HG03045 (cell line): ENCODE results near the gene VCL.
"Not testable (repeated sequence)": the region's sequence is repeated elsewhere in the genome, so short reads cannot be mapped to it uniquely, and the experiment has no call there.

Experiments used
- ATAC-seq: cut with Tn5 transposase; IDR thresholded peaks from one replicate; pipeline ENCODE4 v1.9.1; 2021; ENCODE audit warnings: mild to moderate bottlenecking, moderate library complexity; ENCODE audit not compliant: unreplicated experiment

VCL gene

DNA sequence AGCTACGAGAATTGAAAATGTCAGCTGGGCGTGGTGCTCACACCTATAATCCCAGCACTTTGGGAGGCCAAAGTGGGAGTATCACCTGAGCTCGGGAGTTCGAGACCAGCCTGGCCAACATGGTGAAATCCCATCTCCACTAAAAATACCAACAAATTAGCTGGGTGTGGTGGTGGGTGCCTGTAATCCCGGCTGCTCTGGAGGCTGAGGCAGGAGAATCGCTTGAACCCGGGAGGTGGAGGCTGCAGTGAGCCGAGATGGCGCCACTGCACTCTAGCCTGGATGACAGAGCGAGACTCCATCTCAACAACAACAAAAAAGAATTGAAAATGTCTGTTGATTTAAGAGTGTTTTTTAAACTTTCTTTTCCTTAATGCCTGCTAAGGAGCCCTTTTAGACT is 149.1 kb downstream of the VCL start:
- not testable (repeated sequence) for ATAC-seq

DNA sequence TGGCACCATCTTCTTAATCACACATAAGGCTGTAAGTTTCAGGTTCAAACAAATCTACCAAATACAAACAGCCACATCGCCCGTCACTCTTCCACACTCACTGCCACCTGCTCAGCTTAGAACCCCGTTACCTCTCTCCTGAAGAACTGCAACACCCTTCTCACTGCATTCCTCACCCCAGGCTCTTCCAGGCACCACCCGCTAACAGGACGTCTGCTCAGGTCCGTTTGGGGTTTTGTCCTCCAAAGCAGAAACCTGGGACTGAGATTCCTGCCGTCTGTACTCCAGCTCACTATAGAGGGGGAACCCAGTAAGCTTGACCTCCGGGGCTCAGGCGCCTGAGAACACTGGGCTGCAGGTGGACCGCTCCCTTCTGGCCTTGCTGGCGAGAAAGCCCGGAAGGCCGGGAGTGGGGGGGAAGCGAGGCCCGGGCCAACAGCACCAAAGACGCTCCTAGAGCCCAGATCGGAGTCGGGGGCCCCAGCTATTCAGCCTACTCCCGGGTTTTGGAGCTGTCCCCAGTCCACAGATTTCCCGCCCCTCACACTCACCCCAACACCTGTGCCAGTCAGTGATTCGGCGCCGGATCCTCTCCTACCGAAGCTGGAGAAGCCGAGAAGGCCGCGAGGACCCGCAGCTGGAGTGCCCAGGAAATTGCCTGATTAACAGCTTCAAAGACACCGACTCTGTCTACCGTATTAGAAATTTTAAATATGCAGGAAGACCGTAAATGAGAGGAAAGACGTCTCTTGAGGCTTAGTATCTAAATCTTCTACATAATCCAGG is 152.5 kb downstream of the VCL start, which contains the start of gene AP3M1:
AP3M1 (minus strand) TSS at position 625 of the 786 bp plus-strand sequence. CDS start 12,449 bp downstream, outside the sequence.
- ATAC-seq, result peak; percentile 32

DNA sequence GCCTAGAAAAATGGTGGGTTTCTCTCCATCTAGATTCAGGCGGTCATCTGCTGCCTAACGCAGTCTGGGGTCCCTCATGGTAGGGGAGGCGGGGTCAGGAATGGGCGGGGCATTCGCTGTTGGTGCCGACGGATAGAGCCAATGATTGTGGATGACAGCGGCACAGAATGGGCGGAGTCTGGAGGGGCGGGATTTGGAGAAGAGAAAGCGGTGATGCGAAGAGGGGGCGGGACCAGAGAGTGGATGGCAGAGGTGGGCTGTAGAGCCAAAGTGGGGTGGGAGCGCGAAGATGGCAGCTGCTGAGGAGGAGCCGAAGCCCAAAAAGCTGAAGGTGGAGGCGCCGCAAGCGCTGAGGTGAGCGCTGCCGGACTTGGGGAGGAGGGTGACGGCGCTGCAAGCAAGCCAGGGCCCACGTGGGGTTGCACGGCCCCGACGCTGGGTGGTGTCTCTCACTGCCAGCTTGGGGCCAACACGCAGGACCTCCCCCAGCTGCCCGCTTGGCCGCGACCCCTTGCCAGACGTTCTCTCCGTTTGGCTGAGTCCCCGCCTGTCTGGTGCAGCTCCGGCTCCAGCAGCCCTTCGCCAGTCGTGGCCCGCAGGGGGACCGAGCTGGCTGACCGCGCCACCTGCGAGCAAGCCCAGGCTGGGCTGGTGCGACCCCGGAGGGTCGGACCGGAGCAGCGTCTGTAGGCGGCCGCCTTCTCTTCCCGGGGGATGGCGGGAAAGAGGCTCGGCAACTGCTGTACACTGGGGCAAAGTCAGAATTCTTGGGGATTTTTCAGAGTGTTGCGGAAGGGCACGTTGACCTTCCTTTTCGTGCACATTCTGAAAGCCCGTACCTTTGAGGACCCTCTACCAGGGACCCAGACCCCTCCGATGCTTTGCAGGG is 153.3 kb downstream of the VCL start, which contains the start of gene ADK:
ADK (plus strand) TSS at position 232 of the 889 bp plus-strand sequence; CDS start at position 290, 58 bp downstream.
- ATAC-seq, result peak; percentile 79

DNA sequence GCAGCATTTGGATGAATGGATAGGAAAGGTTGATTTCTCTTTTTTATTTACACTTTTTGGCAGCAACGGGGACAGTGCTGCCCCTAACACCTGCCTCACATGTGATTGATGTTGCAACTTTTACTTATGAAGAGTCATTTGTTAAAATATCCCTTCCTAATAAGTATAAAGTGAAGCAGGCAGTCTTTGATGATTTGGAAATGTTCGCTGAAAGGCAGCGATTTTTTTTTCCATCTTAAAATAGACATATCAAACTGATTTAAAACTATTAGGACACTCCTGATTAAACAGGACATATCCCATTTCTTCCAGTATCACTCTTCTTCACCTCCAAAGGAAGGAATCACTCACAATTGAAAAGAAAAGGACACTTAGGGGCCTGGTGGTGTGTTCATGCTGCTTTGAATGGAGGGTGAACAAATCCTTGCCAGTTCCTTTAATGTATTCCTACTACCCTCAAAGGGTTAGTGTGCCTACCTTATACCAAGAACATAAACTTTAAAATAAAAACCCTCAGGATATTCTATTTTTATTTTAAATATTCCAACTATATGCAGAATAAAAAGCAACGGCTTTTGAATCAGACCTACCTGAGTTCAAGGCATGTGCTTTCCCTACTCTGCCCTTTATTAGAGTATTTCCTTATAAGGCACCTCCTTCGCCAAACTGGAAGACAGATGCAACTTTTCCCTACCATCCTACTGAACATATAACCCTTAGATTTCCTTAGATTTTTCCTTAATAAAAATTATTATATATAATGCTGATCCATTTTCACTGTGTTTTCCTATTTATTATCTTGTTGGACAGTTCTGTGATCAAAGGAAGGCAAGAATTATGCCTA is 154.2 kb downstream of the VCL start:
- ATAC-seq, result no peak

DNA sequence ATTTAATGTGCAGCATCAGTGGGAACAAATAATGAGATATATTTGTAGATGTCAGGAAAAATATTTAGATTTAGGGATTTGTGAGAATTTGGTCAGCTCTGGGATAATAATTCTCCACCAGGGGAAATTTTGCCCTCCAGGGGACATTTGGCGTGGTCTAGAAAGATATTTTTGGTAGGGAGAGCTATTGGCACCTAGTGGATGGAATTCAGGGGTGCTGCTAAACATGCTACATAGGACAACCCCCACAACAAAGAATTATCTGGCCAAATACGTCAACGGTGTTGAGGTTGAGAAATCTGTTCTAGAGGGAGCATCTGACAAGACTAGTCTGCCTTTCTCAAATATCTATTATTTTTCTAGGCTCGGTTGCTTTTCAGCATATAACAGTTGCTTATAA is 155.2 kb downstream of the VCL start:
- ATAC-seq, result no peak

DNA sequence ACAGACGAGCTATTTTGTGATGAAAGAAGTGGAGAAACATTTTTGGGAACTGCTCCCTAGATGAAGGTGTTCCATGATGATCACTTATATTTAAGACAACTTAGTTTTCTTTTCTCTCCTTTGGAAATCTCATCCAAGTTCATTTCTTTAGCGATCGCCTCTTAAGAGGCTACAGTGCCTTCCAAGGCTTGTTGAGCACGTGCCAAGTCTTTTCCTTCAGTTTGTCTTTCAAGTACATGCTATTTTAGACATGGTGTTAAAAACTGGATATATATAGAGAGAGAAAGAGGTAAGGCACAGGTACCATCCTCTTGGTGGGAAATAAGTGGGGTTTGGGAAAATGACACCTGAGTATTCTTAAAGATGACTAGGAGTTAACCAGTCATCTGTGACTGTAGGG is 155.8 kb downstream of the VCL start:
- no peak for ATAC-seq

DNA sequence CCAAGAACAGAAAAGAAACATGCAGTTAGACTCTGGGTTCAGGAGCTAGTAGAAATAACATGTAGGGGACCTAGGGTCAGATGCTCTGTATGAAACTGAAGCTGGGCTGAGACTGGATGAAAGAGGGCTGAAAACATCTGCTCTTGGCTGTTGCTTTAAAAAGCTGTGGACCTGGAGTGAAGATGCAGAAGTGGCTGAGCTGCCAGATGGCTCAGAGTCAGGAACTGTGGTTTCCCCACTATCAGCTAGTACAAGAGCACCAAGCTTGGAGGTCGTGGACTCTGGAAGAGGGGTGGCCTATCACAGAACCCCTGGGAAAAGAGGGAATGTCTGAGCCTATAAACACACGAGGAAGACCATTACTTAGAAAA is 159.0 kb downstream of the VCL start:
- peak; percentile 49 for ATAC-seq

DNA sequence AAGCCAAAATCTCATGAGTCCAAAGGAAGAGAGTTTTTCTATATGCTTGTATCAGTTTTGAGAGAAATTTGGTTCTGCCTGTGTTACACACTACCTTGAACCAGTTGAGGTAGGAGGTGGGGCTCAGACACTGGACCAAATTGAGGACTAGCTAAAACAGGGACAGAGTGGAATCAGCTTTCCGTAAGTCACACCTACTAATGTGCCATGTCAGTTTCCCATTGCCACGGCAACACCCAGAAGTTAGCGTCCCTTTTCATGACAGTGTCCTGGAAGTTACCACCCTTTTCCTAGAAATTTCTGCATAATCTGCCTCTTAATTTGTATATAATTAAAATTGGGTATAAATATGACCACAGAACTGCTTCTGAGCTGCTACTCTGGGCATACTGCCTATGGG is 162.1 kb downstream of the VCL start:
- no peak for ATAC-seq

DNA sequence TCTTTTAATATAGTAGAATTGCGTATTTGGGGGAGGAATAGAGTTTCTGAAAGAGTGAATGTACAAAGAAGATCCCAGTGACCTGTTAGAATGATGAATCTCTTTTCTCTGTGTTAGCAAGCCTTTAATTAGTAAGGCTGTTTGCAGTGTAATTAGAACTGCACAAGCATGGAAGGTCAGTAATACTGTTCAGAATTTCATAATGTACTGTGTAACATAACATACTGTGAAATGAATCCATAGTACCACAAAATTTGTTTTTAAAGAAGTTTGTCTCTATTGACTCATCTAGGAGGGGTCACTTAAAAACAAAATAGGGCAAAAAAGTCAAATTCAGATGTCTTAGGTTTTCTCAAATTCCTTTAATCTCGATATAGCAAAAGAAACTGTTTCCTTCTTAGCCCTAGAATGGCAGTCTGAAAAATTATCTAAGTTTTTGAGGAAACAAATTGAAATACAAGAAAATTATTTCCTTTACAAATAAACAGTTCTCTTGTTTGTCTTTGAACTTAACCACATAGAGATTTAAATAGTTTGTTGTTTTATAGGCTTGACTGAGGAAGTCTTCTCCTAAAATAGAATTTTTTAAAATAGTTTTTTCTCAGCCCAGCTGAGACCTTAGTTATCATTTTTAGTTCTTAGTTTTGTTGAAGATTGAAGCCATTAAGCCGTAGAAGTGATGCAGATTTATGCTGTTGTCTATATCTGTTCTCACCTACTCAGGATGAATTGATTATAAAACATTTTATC is 165.6 kb downstream of the VCL start:
- ATAC-seq, result no peak

DNA sequence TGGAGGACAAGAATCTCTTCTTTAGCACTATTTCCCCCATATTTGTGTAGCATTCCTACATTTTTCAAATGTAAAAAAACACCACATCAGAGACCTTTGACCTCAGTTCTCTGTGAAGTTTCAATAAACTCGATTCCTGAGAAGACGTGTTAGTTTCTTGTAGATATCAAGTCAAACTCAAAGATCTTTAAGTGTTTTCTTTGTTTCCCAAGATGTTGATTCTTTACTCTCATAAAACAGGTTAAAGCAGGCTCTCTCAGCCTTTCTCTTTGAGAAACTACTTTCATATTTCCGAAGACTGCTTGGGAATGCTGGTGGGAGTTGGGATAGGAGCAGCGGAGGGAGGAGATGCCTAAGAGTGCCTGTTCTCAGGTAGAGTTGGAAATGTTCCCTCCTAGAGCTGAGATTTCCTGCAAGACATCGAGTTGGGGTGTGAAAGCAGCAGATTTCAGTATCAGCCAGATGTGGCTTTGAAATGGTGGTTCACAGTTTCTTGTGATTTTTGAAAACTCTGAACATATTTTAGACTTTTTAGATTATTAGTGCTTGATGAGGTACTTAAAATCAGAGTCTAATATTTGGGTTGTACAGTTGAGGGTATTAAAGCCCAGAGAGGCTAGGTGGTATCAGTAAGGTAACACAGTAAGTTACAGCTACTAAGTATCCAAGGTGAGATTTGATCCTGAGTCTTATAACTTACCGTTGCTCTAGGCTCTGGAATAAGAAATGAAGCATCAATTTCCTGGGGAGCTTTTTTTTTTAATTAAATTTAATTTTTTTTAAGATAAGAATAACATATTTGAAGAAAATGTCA is 167.0 kb downstream of the VCL start:
- no peak for ATAC-seq

DNA sequence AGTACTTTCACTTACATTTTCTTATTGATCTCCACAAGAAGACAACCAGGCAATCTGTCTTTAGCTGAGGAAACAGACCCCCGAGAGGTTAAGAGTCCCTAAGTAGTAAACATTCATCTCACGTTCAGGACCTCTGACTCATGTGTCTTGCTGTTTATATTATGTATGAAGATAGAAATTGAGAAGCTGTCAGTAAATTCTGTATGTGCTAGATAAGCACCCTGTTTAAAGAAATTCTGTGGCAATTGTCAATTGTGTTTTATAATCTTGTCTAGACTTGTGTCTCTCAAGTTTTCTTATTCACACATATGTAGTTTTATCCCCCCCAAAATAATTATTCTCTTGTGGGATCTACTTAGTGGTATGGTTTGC is 167.6 kb downstream of the VCL start:
- ATAC-seq, result no peak

DNA sequence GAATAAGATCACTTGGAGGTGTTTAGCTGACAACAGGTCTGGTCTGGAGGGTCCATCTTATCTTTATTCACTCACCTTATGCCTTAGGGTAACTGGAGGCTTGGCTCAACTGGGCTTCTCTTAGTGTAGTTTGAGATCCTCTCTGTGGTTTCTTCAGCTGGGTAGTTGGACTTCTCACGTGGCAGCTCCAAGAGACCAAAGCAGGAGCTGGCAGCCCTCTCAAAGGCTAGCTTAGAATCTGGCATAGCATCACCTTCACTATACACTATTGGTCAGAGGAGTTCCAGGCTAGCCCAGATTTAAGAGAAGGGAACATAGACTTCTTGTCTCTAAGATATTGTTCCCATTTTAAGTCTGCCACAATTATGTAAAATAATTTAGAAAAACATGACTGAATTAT is 169.5 kb downstream of the VCL start:
- no peak for ATAC-seq
